H9 (cell line): ENCODE data around the gene BTRC. TPM values are rescaled to one million over a fixed set of nuclear protein-coding genes. Genes with fewer than 3 reads are reported as not detected.
A peak's percentile ranks its signal among the peaks of the same experiment; 100 is the strongest.

Experiments used
- DNase-seq: peaks from one replicate; pipeline ENCODE4 v3.0.0-alpha.2; 2017
- H2AFZ ChIP-seq: one replicate; pipeline ENCODE4 v1.6.1; 2013; ENCODE audit warnings: mild to moderate bottlenecking, low read length, control low read depth, moderate library complexity
- H2AK5ac ChIP-seq: 2 replicates; pipeline ENCODE4 v1.6.1; 2013; ENCODE audit warnings: low read length, control low read depth, mixed read lengths; ENCODE audit not compliant: insufficient read length
- H2BK120ac ChIP-seq: one replicate; pipeline ENCODE4 v1.6.1; 2013; ENCODE audit warnings: low read depth, mild to moderate bottlenecking, low read length, control low read depth, inconsistent platforms; ENCODE audit not compliant: poor library complexity, severe bottlenecking
- H2BK12ac ChIP-seq: 2 replicates; pipeline ENCODE4 v1.6.1; 2013; ENCODE audit warnings: low read length, control low read depth, mixed read lengths, low read depth; ENCODE audit not compliant: insufficient read length
- H2BK15ac ChIP-seq: 2 replicates; pipeline ENCODE4 v1.6.1; 2013; ENCODE audit warnings: low read depth, low read length, control low read depth
- H2BK20ac ChIP-seq: one replicate; pipeline ENCODE4 v1.6.1; 2013; ENCODE audit warnings: low read depth, mild to moderate bottlenecking, low read length, control low read depth, inconsistent platforms; ENCODE audit not compliant: poor library complexity, severe bottlenecking
- H2BK5ac ChIP-seq: 2 replicates; pipeline ENCODE4 v1.6.1; 2013; ENCODE audit warnings: low read length, control low read depth, mixed read lengths; ENCODE audit not compliant: insufficient read length
- H3K14ac ChIP-seq: 2 replicates; pipeline ENCODE4 v1.6.1; 2013; ENCODE audit warnings: low read length, control low read depth; ENCODE audit not compliant: insufficient read depth
- H3K18ac ChIP-seq: 2 replicates; pipeline ENCODE4 v1.6.1; 2013; ENCODE audit warnings: low read depth, mild to moderate bottlenecking, mixed read lengths, low read length, control low read depth; ENCODE audit not compliant: insufficient read length
- H3K23ac ChIP-seq: 2 replicates; pipeline ENCODE4 v1.6.1; 2013; ENCODE audit warnings: low read length, control low read depth, mixed read lengths, low read depth; ENCODE audit not compliant: insufficient read length
- H3K23me2 ChIP-seq: 2 replicates; pipeline ENCODE4 v1.6.1; 2013; ENCODE audit warnings: low read depth, mild to moderate bottlenecking, mixed read lengths, low read length, control low read depth; ENCODE audit not compliant: insufficient read length, poor library complexity, severe bottlenecking
- H3K27ac ChIP-seq: 2 replicates; pipeline ENCODE4 v1.5.1; 2013; ENCODE audit warnings: low read length, control low read depth, mixed read lengths, low read depth; ENCODE audit not compliant: insufficient read length
- H3K27me3 ChIP-seq: 2 replicates; pipeline ENCODE4 v1.6.1; 2013; ENCODE audit warnings: low read length, control low read depth, inconsistent platforms; ENCODE audit not compliant: insufficient read depth
- H3K4ac ChIP-seq: 2 replicates; pipeline ENCODE4 v1.6.1; 2013; ENCODE audit warnings: low read depth, mild to moderate bottlenecking, control low read depth, inconsistent platforms, low read length, moderate library complexity
- H3K4me1 ChIP-seq: 2 replicates; pipeline ENCODE4 v1.6.1; 2013; ENCODE audit warnings: low read length, control low read depth, inconsistent platforms; ENCODE audit not compliant: insufficient read depth
- H3K4me2 ChIP-seq: 2 replicates; pipeline ENCODE4 v1.6.1; 2013; ENCODE audit warnings: low read length, control low read depth, mixed read lengths; ENCODE audit not compliant: insufficient read length, insufficient read depth
- H3K56ac ChIP-seq: 2 replicates; pipeline ENCODE4 v1.6.1; 2013; ENCODE audit warnings: low read depth, mild to moderate bottlenecking, mixed read lengths, low read length, control low read depth; ENCODE audit not compliant: insufficient read length
- H3K79me1 ChIP-seq: 2 replicates; pipeline ENCODE4 v1.6.1; 2013; ENCODE audit warnings: low read depth, mild to moderate bottlenecking, moderate library complexity, low read length, control low read depth, inconsistent platforms; ENCODE audit not compliant: insufficient read depth, poor library complexity, severe bottlenecking
- H3K79me2 ChIP-seq: 2 replicates; pipeline ENCODE4 v1.6.1; 2013; ENCODE audit warnings: low read length, control low read depth, inconsistent platforms; ENCODE audit not compliant: insufficient read depth
- H3K9ac ChIP-seq: 2 replicates; pipeline ENCODE4 v1.6.1; 2013; ENCODE audit warnings: low read length, control low read depth, mixed read lengths; ENCODE audit not compliant: insufficient read length; ENCODE audit errors: extremely low read depth
- H3K9me3 ChIP-seq: one replicate; pipeline ENCODE4 v1.6.1; 2013; ENCODE audit warnings: low read depth, low read length, inconsistent platforms; ENCODE audit not compliant: control insufficient read depth
- H3T11ph ChIP-seq: one replicate; pipeline ENCODE4 v1.6.1; 2013; ENCODE audit warnings: mild to moderate bottlenecking, low read length, control low read depth, inconsistent platforms
- H4K20me1 ChIP-seq: one replicate; pipeline ENCODE4 v1.6.1; 2013; ENCODE audit not compliant: control insufficient read depth, insufficient read length, insufficient read depth
- H4K5ac ChIP-seq: 2 replicates; pipeline ENCODE4 v1.6.1; 2013; ENCODE audit warnings: low read depth, mild to moderate bottlenecking, mixed read lengths, low read length, control low read depth; ENCODE audit not compliant: insufficient read length
- H4K8ac ChIP-seq: replicated peaks from 2 replicates; pipeline ENCODE4 v1.6.1; 2013; ENCODE audit warnings: low read length, control low read depth, mixed read lengths, low read depth; ENCODE audit not compliant: insufficient read length
- H4K91ac ChIP-seq: 2 replicates; pipeline ENCODE4 v1.6.1; 2013; ENCODE audit warnings: low read depth, mild to moderate bottlenecking, moderate library complexity, mixed read lengths, low read length, control low read depth; ENCODE audit not compliant: insufficient read length
- H3K27ac Mint-ChIP-seq, 3 experiments: 2 replicates in 2 of 3; 3 replicates in 1 of 3; pipeline ENCODE4 v1.8.0; 2020 to 2021; ENCODE audit warnings: mixed read lengths in 3 of 3, mild to moderate bottlenecking in 1 of 3, moderate library complexity in 1 of 3
- H3K27me3 Mint-ChIP-seq: 2 replicates; pipeline ENCODE4 v1.8.0; 2021; ENCODE audit warnings: low read depth, mild to moderate bottlenecking, moderate library complexity, mixed read lengths
- H3K36me3 Mint-ChIP-seq, 3 experiments: 2 replicates in 2 of 3; 3 replicates in 1 of 3; pipeline ENCODE4 v1.8.0; 2020 to 2021; ENCODE audit warnings: low read depth in 3 of 3, mixed read lengths in 3 of 3; ENCODE audit not compliant: insufficient read depth in 1 of 3
- H3K4me1 Mint-ChIP-seq, 2 experiments: 2 replicates each; pipeline ENCODE4 v1.8.0; 2020; ENCODE audit warnings: mixed read lengths in 2 of 2
- H3K4me3 Mint-ChIP-seq, 2 experiments: 2 replicates in 1 of 2; 3 replicates in 1 of 2; pipeline ENCODE4 v1.8.0; 2020 to 2021; ENCODE audit warnings: mild to moderate bottlenecking in 2 of 2, mixed read lengths in 2 of 2, moderate library complexity in 1 of 2
- H3K9me3 Mint-ChIP-seq, 2 experiments: 2 replicates in 1 of 2; 3 replicates in 1 of 2; pipeline ENCODE4 v1.8.0; 2020; ENCODE audit warnings: mild to moderate bottlenecking in 2 of 2, mixed read lengths in 2 of 2, moderate library complexity in 1 of 2
- WGBS: extraction: QIAGEN DNeasy Blood & Tissue Kit; methylation state at CpG from one replicate; pipeline ENCODE4 v1.1.7; 2013; ENCODE audit warnings: missing lambda C conversion rate, low lambda C conversion rate, mixed read lengths; ENCODE audit not compliant: insufficient read length; ENCODE audit errors: extremely low coverage; 5-methylcytosine and 5-hydroxymethylcytosine counted together
- total RNA-seq: library from RNA; stranded (reverse); gene quantifications from 2 replicates; pipeline ENCODE4 v1.2.1, GENCODE V29; 2021
- TF ChIP-seq, protein P1 (sequence below): fragments of 200-600 bp; sonication (generic); conservative IDR thresholded peaks from 3 replicates; pipeline ENCODE4 v1.8.0; 2021; ENCODE audit warnings: antibody characterized with exemption, mild to moderate bottlenecking

BTRC gene
- total RNA-seq, 1 experiment from 2014 or later, result 24.2 TPM

DNA sequence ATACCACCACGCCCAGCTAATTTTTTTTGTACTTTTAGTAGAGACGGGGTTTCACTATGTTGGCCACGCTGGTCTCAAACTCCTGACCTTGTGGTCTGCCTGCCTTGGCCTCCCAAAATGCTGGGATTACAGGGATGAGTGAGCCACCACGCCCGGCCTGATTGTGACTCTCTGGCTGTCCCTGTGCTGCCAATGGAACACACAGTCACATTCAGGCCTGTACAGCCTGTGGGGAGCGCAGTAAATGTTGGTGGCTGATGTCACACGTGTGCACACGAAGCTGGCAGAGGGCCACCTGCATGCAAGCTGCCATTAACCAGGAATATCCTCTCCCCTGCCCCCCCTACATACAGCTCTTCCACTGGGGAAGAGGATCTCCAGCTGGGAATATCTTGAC, 212.0 kb downstream of the BTRC start:
- Histone ChIP-seq H3K23ac (no peak overlapping the region), H3K23me2 (peaks cover 15% of the 10 kb centered on the region), H3K27ac (no peak overlapping the region), H3K9ac (no peak overlapping the region), H3K79me2 (no peaks in the 10 kb centered on the region), H3K56ac (no peak overlapping the region), H3K4me1 (no peaks in the 10 kb centered on the region), H4K20me1 (no peaks in the 10 kb centered on the region), H4K5ac (no peak overlapping the region), H2BK12ac (no peak overlapping the region), H2BK5ac (no peak overlapping the region), H2AK5ac (no peak overlapping the region), H2AFZ (no peak overlapping the region), H4K91ac (no peak overlapping the region), H2BK20ac (no peak overlapping the region), H3K18ac (no peak overlapping the region), H2BK120ac (no peak overlapping the region), H3K79me1 (no peaks in the 10 kb centered on the region), H4K8ac (no peak overlapping the region), H2BK15ac (no peak overlapping the region), H3K27me3 (peaks cover 8% of the 10 kb centered on the region; the same call in 1 of the 2 replicates), H3K9me3 (no peaks in the 10 kb centered on the region), H3K4ac (no peak overlapping the region), H3T11ph (no peak overlapping the region), H3K4me2 (no peak overlapping the region), H3K14ac (no peak overlapping the region; the same call in 1 of the 2 replicates)
- TF ChIP-seq, protein P1, sequence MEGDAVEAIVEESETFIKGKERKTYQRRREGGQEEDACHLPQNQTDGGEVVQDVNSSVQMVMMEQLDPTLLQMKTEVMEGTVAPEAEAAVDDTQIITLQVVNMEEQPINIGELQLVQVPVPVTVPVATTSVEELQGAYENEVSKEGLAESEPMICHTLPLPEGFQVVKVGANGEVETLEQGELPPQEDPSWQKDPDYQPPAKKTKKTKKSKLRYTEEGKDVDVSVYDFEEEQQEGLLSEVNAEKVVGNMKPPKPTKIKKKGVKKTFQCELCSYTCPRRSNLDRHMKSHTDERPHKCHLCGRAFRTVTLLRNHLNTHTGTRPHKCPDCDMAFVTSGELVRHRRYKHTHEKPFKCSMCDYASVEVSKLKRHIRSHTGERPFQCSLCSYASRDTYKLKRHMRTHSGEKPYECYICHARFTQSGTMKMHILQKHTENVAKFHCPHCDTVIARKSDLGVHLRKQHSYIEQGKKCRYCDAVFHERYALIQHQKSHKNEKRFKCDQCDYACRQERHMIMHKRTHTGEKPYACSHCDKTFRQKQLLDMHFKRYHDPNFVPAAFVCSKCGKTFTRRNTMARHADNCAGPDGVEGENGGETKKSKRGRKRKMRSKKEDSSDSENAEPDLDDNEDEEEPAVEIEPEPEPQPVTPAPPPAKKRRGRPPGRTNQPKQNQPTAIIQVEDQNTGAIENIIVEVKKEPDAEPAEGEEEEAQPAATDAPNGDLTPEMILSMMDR, result no peak
- Mint-ChIP-seq H3K4me3 (peak overlapping the region in 1 of 2 experiments; percentile 11; a peak in 1 of 5 replicates), H3K9me3 (no peaks in the 10 kb centered on the region; a peak in 1 of 5 replicates), H3K27ac (no peak overlapping the region; a peak in 1 of 7 replicates), H3K27me3 (peaks cover 77% of the 10 kb centered on the region), H3K36me3 (no peaks in the 10 kb centered on the region; a peak in 1 of 7 replicates), H3K4me1 (peaks cover 22 to 27% of the 10 kb centered on the region in 2 experiments)
- WGBS, result no CpG with 5 or more reads among the region's 8 CpGs
- peak; percentile 24 for DNase-seq
